ENCODE data around the gene FNDC3A.
"Not testable (repeated sequence)": the region's sequence is repeated elsewhere in the genome, so short reads cannot be mapped to it uniquely, and the experiment has no call there.

FNDC3A gene

GRCh38 chr13:49112782-49113525, 137.2 kb downstream of the FNDC3A start:
- DNase-seq (ENCODE audit: low read depth), result peak; percentile 26
- no peak for TF ChIP-seq CTCF (IDR thresholded peaks at IDR 0.05; ENCODE audit: low read length, missing control alignments)
- H3K4me3 ChIP-seq (replicated peaks; ENCODE audit: low read depth, low read length), result peak overlapping the region; percentile 38

- H3K4me3 ChIP-seq (replicated peaks; ENCODE audit: low read depth, low read length), result peak overlapping the region; percentile 38
- DNase-seq (ENCODE audit: low read depth), result peak; percentile 79
- TF ChIP-seq CTCF (IDR thresholded peaks at IDR 0.05; ENCODE audit: low read length, missing control alignments), result no peak
These were observed 138.0 kb downstream of the FNDC3A start for GRCh38 chr13:49113526-49114286.

GRCh38 chr13:49116873-49117272, 141.2 kb downstream of the FNDC3A start:
- no peak for DNase-seq (ENCODE audit: low read depth)
- H3K4me3 ChIP-seq (replicated peaks; ENCODE audit: low read depth, low read length), result no peak overlapping the region
- no peak for TF ChIP-seq CTCF (IDR thresholded peaks at IDR 0.05; ENCODE audit: low read length, missing control alignments)

GRCh38 chr13:49118455-49118854, 142.7 kb downstream of the FNDC3A start:
- not testable (repeated sequence) for H3K4me3 ChIP-seq (replicated peaks; ENCODE audit: low read depth, low read length); DNase-seq (ENCODE audit: low read depth)

- no peak for TF ChIP-seq CTCF (IDR thresholded peaks at IDR 0.05; ENCODE audit: low read length, missing control alignments)
- DNase-seq (ENCODE audit: low read depth), result no peak
- no peak overlapping the region for H3K4me3 ChIP-seq (replicated peaks; ENCODE audit: low read depth, low read length)
These were observed 149.1 kb downstream of the FNDC3A start for GRCh38 chr13:49124693-49125304.

GRCh38 chr13:49125964-49126524, 150.3 kb downstream of the FNDC3A start:
- DNase-seq (ENCODE audit: low read depth), result no peak
- no peak overlapping the region for H3K4me3 ChIP-seq (replicated peaks; ENCODE audit: low read depth, low read length)
- TF ChIP-seq CTCF (IDR thresholded peaks at IDR 0.05; ENCODE audit: low read length, missing control alignments), result no peak

- no peak for TF ChIP-seq CTCF (IDR thresholded peaks at IDR 0.05; ENCODE audit: low read length, missing control alignments)
- no peak overlapping the region for H3K4me3 ChIP-seq (replicated peaks; ENCODE audit: low read depth, low read length)
- DNase-seq (ENCODE audit: low read depth), result no peak
These were observed 156.8 kb downstream of the FNDC3A start for GRCh38 chr13:49132479-49133002.

Measured in fibroblast of pulmonary artery (primary cell).